ENCODE results near the gene PEX11B.

The PEX11B gene

DNA sequence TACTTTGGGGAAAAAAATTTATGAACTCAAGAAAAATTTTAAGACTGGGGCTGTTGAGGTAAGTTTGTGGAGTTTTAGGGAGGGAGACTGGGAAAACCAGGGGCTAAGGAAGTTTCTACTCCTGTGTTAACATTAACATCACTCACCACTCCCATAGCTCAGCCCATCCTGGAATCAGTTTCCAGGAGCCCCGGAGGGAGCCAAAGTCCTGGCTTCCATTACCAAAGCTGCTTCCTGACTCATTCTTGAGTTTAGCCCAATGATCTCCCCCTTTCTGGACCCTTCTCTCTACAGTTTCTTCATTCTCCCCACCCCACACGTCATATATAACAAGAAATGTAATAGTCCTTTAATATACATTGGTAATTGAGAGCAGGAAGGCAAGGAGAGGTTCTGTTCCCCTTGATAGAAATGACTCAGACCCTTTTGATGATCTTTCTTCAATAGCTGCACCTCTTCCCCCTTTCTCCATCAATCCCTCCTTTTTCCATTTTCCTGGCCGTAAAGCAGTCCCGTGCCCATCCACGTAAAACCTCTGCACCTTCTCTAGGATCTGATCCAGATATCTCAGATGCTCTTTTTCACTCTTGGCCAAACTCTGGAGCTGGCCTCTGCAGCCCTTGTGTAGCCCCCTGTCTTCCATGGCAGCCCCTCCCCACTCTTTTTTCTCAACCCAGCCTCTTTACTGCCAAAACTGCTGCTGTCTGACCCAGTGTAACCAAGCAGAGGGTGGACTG lies 55.1 kb downstream of the PEX11B start:
- DNase-seq: no peak

Data from stimulated activated CD4-positive, alpha-beta T cell treated with anti-CD3 and anti-CD28 coated beads, Interleukin-2, amount 100 ng/mL, for 48 hours (primary cell).